HG03469 (cell line): ENCODE data around the gene TXK.

Experiments
- ATAC-seq: cut with Tn5 transposase; IDR thresholded peaks from one replicate; pipeline ENCODE4 v1.9.1; 2021; ENCODE audit warnings: mild to moderate bottlenecking, moderate library complexity, moderate number of reproducible peaks; ENCODE audit not compliant: unreplicated experiment

The TXK gene

GRCh38 chr4:48065587-48066052, 68.4 kb downstream of the TXK start:
- ATAC-seq = no peak

- peak; percentile 47 for ATAC-seq
These were observed 69.7 kb downstream of the TXK start for GRCh38 chr4:48064349-48064748.

- ATAC-seq = no peak
These were observed 75.2 kb downstream of the TXK start for GRCh38 chr4:48058617-48059530.

GRCh38 chr4:48051078-48051477, 83.0 kb downstream of the TXK start:
- ATAC-seq = no peak

GRCh38 chr4:48049483-48049882, 84.6 kb downstream of the TXK start:
- ATAC-seq = no peak

GRCh38 chr4:48047896-48048295, 86.2 kb downstream of the TXK start:
- ATAC-seq = peak; percentile 1

- peak; percentile 95 for ATAC-seq
These were observed 86.6 kb downstream of the TXK start for GRCh38 chr4:48047421-48047844.

GRCh38 chr4:48046059-48046458, 88.0 kb downstream of the TXK start:
- no peak for ATAC-seq

GRCh38 chr4:48044298-48044697, 89.8 kb downstream of the TXK start:
- no peak for ATAC-seq

GRCh38 chr4:48043504-48043903, 90.5 kb downstream of the TXK start:
- ATAC-seq = no peak

- no peak for ATAC-seq
These were observed 91.0 kb downstream of the TXK start for GRCh38 chr4:48042979-48043461.

GRCh38 chr4:48041535-48042137, 92.4 kb downstream of the TXK start:
- no peak for ATAC-seq

GRCh38 chr4:48039561-48039960, 94.5 kb downstream of the TXK start:
- ATAC-seq = no peak

- ATAC-seq = no peak
These were observed 95.4 kb downstream of the TXK start for GRCh38 chr4:48038666-48039065.

GRCh38 chr4:48037117-48037462, 97.0 kb downstream of the TXK start:
- ATAC-seq = no peak

- no peak for ATAC-seq
These were observed 98.1 kb downstream of the TXK start for GRCh38 chr4:48035952-48036351.

GRCh38 chr4:48033825-48034413, 100.1 kb downstream of the TXK start:
- no peak for ATAC-seq

GRCh38 chr4:48033412-48033811, 100.6 kb downstream of the TXK start:
- no peak for ATAC-seq

GRCh38 chr4:48032721-48033120, 101.3 kb downstream of the TXK start:
- ATAC-seq = no peak

- ATAC-seq = no peak
These were observed 102.1 kb downstream of the TXK start for GRCh38 chr4:48031802-48032525.

GRCh38 chr4:48030470-48030869, 103.6 kb downstream of the TXK start:
- no peak for ATAC-seq
